Measurements from ENCODE around the gene C2CD5. TPM values are rescaled to one million over a fixed set of nuclear protein-coding genes. Genes with fewer than 3 reads are reported as not detected.
"Not testable (repeated sequence)": the region's sequence is repeated elsewhere in the genome, so short reads cannot be mapped to it uniquely, and the experiment has no call there.

Gene C2CD5
- 10 to 100 TPM; 22.0 to 51.2 (median 32.0) TPM for polyA plus RNA-seq (ENCODE audit: insufficient read length in 10 of 10)
- long read RNA-seq, donor 1, result 0 reads
- long read RNA-seq, donor 2, full-length matches to known transcripts, result 2 of 2 reads
- long read RNA-seq, donor 2, partial matches to known transcripts, result 0 of 2 reads
- long read RNA-seq, donor 2, other reads (novel, unspliced or antisense), result 0 of 2 reads
- long read RNA-seq, donor 3, result 0 reads
- long read RNA-seq, donor 4, result 0 reads
- long read RNA-seq, donor 5, full-length matches to known transcripts, result 2 of 7 reads
- long read RNA-seq, donor 5, partial matches to known transcripts, result 5 of 7 reads
- long read RNA-seq, donor 5, other reads (novel, unspliced or antisense), result 0 of 7 reads
- long read RNA-seq, donor 6, partial matches to known transcripts, result 0 of 1 reads
- long read RNA-seq, donor 6, other reads (novel, unspliced or antisense), result 0 of 1 reads
- long read RNA-seq, donor 7, result 0 reads
- long read RNA-seq, donor 8, partial matches to known transcripts, result 0 of 1 reads
- long read RNA-seq, donor 8, other reads (novel, unspliced or antisense), result 0 of 1 reads
- long read RNA-seq, donor 9, result 0 reads

GRCh38 chr12:22544038-22544979 is at the start of gene C2CD5:
Gene C2CD5 (minus strand): TSS chr12:22544542. CDS start chr12:22544150, 392 bp downstream.
- DNase-seq, result peak; percentile 98 to 100 (median 99)

- DNase-seq, result no peak
Observed at GRCh38 chr12:22593864-22594263, 49.5 kb upstream of the C2CD5 start.

DNA sequence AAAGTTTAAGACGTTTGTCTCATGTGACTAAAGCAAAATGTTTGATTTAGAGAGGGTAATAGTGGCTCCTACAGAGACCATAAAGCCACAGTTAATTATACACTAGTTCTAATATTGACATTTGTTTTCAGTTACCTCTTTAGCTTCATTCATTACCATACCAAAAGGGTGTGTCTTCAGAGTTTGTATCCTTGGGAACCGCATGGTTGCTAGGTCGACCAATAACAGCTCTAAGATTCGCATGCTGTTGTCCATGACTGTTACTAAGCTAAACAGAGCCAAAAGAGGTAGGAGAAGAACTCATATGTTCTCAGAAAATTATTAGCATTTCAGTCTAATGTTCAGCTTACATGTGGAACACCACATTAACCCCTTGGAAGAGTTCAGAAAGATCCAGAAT is 44.5 kb upstream of the C2CD5 start:
- DNase-seq, result no peak

DNA sequence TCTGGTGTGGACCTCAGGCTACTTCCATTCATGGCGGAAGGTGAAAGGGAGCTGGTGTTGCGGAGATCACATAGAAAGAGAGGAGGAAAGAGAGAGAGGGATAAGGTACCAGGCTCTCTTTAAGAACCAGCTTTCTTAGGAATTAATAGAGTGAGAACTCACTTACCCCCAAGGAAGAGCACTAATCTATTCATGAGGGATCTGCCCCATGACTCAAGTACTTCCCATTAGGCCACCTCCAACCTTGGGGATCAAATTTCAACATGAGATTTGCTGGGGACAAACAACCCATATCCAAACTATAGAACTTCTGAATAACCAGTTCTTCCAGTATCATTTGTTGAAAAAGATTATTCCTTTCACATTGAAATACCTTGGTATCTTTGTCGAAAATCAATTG is 34.0 kb upstream of the C2CD5 start:
- no peak for DNase-seq

GRCh38 chr12:22577667-22578066 is 33.3 kb upstream of the C2CD5 start:
- DNase-seq, result no peak

GRCh38 chr12:22576473-22576872 is 32.1 kb upstream of the C2CD5 start:
- no peak for DNase-seq

- DNase-seq, result no peak
Observed at GRCh38 chr12:22576065-22576464, 31.7 kb upstream of the C2CD5 start.

DNA sequence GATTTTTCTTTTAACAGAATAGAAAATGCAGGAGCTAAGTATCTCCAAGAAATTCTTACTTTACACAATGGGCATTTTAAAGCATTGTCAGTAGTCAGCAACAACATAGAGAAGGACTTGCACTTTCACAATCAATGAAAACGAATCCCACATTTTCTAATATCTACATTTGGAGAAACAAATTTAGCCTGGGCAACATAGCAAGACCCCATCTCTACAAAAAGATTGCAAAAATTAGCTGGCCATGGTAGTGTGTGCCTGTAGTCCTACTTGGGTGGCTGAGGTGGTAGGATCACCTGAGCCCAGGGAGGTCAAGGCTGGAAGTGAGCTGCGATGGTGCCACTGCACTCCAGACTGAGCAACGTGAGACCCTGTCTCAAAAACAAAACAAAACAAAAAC is 30.6 kb upstream of the C2CD5 start:
- no peak for DNase-seq

DNA sequence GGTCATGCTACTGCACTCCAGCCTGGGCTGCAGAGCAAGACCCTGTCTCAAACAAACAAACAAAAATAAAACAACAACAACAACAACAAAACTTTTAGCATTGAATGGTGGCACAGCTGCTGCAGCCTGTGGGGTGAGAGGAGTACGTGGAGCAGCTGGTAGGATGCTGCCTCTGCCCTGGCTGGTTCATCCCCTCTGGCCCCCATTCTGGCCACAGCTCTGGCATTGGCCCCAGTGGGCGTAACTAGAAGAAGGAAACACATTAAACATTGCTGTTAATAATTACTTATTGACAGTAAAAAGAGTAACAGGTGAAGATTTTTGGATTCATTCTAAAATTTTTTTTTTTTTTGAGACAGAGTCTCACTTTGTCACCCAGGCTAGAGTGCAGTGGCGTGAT is 28.8 kb upstream of the C2CD5 start:
- DNase-seq, result no peak

DNA sequence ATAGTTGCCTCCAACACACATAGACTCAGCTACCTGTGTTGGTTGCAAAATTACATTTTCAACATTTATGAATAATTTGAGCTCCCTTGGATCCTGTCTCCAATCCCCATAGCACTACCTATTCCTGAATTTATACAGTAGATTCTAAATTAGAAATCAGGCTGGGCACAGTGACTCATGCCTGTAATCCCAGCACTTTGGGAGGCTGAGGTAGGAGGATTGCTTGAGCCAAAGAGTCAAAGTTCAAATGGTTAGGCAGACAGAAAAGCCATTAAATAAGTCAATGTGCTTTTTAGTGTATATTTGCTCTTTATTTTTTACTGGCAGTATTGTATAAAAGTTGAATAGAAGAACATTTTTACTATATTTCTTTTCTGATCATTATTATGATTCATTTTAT is 24.9 kb upstream of the C2CD5 start:
- no peak for DNase-seq

DNA sequence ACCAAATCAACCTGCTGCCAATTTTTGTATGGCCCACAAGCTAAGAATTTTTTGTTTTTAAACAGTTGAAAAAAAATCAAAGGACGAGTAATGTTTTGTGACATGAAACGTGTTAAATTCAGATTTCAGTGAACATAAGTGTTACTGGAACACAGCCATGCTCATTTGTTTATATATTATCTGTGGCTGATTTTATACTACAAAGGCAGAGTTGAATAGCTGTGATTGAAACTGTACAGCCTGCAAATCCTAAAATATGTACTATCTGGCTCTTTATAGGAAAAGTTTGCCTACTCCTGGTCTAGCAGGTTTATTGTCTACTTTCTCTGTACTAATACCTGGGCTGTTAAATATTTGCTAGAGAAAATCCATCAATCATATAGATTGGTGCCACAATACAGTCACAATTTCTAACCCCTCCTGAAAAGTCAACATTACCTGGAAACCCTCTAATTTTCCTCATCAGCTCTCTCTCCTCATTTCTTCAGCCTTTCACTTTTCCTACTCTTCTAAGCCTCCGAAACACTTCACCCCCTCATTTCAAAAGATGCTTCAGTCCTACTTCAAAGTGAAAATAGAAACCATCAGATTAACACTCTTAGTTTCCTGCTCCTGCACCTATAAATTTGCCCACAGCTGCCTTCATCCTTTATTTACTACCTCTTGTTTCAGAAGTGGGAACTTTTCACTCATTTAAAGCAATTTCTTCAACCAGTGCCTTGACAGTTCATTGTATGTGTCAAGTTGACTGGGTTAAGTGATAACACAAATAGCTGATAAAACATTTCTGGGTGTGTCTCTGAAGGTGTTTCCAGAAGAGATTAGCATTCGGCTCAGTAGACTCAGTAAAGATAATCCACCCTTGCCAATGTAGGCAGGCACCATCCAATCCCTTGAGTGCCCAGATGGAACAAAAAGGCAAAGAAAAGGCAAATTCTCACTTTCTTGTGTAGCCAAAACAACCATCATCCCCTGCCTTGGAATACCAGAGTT is 18.0 kb upstream of the C2CD5 start:
- DNase-seq, result no peak

- DNase-seq, result not testable (repeated sequence)
Observed at GRCh38 chr12:22554750-22555149, 10.4 kb upstream of the C2CD5 start.

GRCh38 chr12:22551624-22552023 is 7.3 kb upstream of the C2CD5 start:
- DNase-seq, result no peak

- no peak for DNase-seq
Observed at GRCh38 chr12:22545255-22545654, 913 bp upstream of the C2CD5 start.

GRCh38 chr12:22543246-22544037 is 900 bp downstream of the C2CD5 start:
- DNase-seq, result peak in 1 of 3 donors; percentile 44

- no peak for DNase-seq
Observed at GRCh38 chr12:22541496-22542155, 2.7 kb downstream of the C2CD5 start.

DNA sequence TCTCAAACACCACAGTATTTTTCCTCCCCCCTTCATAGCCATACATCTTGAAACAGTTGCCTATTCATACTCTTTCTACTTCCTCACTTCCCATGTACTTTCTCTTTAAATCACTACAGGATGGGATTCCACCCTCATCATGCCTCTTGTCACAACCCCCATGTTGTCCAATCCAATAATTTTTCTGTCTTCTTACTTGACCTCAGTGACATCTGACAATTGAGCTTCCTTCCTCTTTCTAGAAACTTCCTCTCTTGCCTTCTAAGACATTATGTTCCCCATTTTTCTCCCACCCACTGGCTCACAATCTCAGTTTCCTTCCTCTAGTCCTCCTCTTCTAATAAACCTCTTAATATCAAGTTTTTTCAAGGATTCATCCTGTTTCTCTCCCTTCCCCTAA is 5.3 kb downstream of the C2CD5 start:
- peak in 1 of 3 donors; percentile 15 for DNase-seq

DNA sequence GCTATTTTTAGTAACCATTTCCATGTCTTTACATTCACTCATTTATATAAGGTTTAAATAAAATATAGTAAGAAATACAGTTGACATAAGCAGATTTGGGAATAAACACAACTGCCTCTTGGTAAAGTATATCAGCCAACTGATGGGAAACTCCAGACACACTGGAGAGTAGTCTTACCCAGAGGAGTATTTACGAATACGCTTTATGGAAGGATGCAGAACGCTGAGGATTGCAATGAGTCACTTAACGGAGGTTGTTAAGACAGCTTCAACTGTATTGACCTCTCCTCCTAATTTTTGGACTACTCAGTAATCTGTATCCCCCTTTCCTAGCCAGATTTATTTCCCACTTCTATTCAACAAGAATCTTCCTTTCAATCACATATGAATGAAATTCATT is 6.0 kb downstream of the C2CD5 start:
- DNase-seq, result no peak

- DNase-seq, result no peak
Observed at GRCh38 chr12:22536971-22537544, 7.3 kb downstream of the C2CD5 start.
